Memory B cell (primary cell): ENCODE results near the gene TPCN1.

Source experiments
- ATAC-seq: fragments of 150-1000 bp; cut with Tn5 transposase; 2 replicates; pipeline ENCODE4 v1.10.0; 2021; ENCODE audit warnings: low read depth, mild to moderate bottlenecking, moderate library complexity
- DNase-seq, 2 donors: peaks; one replicate each; pipeline ENCODE4 v3.0.0; 2022; ENCODE audit warnings: low spot score in 2 of 2
- H3K27ac Mint-ChIP-seq: one replicate; pipeline ENCODE4 v1.8.0; 2022; ENCODE audit warnings: mild to moderate bottlenecking, moderate library complexity, mixed read lengths
- H3K27me3 Mint-ChIP-seq: one replicate; pipeline ENCODE4 v1.8.0; 2022; ENCODE audit warnings: mixed read lengths
- H3K36me3 Mint-ChIP-seq: one replicate; pipeline ENCODE4 v1.8.0; 2022; ENCODE audit warnings: mild to moderate bottlenecking, mixed read lengths
- H3K4me1 Mint-ChIP-seq: one replicate; pipeline ENCODE4 v1.8.0; 2022; ENCODE audit warnings: mixed read lengths
- H3K4me3 Mint-ChIP-seq: one replicate; pipeline ENCODE4 v1.8.0; 2022; ENCODE audit warnings: mild to moderate bottlenecking, moderate library complexity, mixed read lengths
- H3K9me3 Mint-ChIP-seq: one replicate; pipeline ENCODE4 v1.8.0; 2022; ENCODE audit warnings: mixed read lengths

TPCN1 gene

DNA sequence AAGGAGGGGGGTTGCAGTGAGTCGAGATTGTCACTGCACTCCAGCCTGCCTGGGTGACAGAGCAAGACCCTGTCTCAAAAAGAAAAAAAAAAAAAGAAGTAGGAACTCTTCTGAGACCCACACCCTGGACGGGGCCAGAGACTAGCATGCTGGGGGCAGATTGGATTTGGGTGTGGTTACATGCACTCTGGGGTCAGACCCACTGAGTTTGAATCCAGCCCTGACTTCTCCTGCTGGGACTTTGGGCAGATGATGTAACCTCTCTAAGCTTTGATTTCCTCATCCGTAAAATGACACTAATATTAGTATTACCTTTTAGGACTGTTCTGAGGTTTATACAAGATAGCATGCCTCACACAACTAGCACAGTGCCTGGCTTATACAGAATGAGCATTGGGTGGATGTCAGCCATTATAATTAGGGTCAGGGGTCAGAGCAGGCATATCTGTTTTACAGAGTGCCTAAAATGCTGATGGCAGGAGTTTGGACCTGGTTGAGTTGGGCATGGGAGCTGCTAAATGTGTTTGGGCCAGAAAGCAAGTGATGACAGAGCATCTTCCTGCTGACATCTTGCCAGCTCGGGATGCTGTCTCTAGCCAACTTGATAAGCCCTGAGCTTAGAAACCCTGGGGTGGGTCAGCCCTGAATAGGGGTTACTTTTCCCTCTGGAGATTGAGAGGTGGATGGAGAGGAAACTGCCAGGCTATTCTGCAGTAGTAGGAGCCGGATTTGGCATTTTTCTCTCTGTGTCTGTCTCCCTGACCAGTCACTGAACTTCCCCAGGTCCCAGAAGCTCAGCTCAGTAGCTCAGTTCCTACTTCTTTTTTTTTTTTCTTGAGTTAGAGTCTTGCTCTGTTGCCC, 15.5 kb downstream of the TPCN1 start:
- H3K4me3 Mint-ChIP-seq: no peak overlapping the region
- H3K9me3 Mint-ChIP-seq: no peaks in the 10 kb centered on the region
- H3K27me3 Mint-ChIP-seq: no peaks in the 10 kb centered on the region
- no peak for DNase-seq
- peaks cover 32% of the 10 kb centered on the region for H3K4me1 Mint-ChIP-seq
- H3K27ac Mint-ChIP-seq: peak overlapping the region; percentile 46
- no peak for ATAC-seq
- H3K36me3 Mint-ChIP-seq: peaks cover 8% of the 10 kb centered on the region

GRCh38 chr12:113237748-113238147, 16.5 kb downstream of the TPCN1 start:
- peaks cover 29% of the 10 kb centered on the region for H3K4me1 Mint-ChIP-seq
- H3K36me3 Mint-ChIP-seq: peaks cover 11% of the 10 kb centered on the region
- ATAC-seq (no peak), DNase-seq (no peak)
- H3K4me3 Mint-ChIP-seq: no peak overlapping the region
- no peaks in the 10 kb centered on the region for H3K9me3 Mint-ChIP-seq
- no peak overlapping the region for H3K27ac Mint-ChIP-seq
- no peaks in the 10 kb centered on the region for H3K27me3 Mint-ChIP-seq

GRCh38 chr12:113238309-113238708, 17.0 kb downstream of the TPCN1 start:
- ATAC-seq (no peak), DNase-seq (no peak)
- H3K4me3 Mint-ChIP-seq: no peak overlapping the region
- no peaks in the 10 kb centered on the region for H3K27me3 Mint-ChIP-seq
- no peaks in the 10 kb centered on the region for H3K9me3 Mint-ChIP-seq
- no peak overlapping the region for H3K27ac Mint-ChIP-seq
- peaks cover 12% of the 10 kb centered on the region for H3K36me3 Mint-ChIP-seq
- H3K4me1 Mint-ChIP-seq: peaks cover 24% of the 10 kb centered on the region

GRCh38 chr12:113239288-113239771, 18.1 kb downstream of the TPCN1 start:
- Mint-ChIP-seq H3K4me1 (peaks cover 21% of the 10 kb centered on the region), H3K27ac (peak overlapping the region; percentile 59), H3K27me3 (no peaks in the 10 kb centered on the region), H3K4me3 (no peak overlapping the region), H3K36me3 (peaks cover 14% of the 10 kb centered on the region), H3K9me3 (no peaks in the 10 kb centered on the region)
- DNase-seq: no peak
- ATAC-seq: no peak

GRCh38 chr12:113239811-113240331, 18.6 kb downstream of the TPCN1 start:
- peaks cover 24% of the 10 kb centered on the region for H3K4me1 Mint-ChIP-seq
- H3K36me3 Mint-ChIP-seq: peaks cover 18% of the 10 kb centered on the region
- H3K27me3 Mint-ChIP-seq: no peaks in the 10 kb centered on the region
- no peak overlapping the region for H3K4me3 Mint-ChIP-seq
- H3K27ac Mint-ChIP-seq: peak overlapping the region; percentile 59
- no peaks in the 10 kb centered on the region for H3K9me3 Mint-ChIP-seq
- ATAC-seq: no peak
- no peak for DNase-seq

GRCh38 chr12:113240395-113240794, 19.1 kb downstream of the TPCN1 start:
- DNase-seq: no peak
- peaks cover 24% of the 10 kb centered on the region for H3K4me1 Mint-ChIP-seq
- no peaks in the 10 kb centered on the region for H3K27me3 Mint-ChIP-seq
- no peaks in the 10 kb centered on the region for H3K9me3 Mint-ChIP-seq
- ATAC-seq: peak; percentile 96
- peaks cover 20% of the 10 kb centered on the region for H3K36me3 Mint-ChIP-seq
- H3K27ac Mint-ChIP-seq: peak overlapping the region; percentile 59
- no peak overlapping the region for H3K4me3 Mint-ChIP-seq

DNA sequence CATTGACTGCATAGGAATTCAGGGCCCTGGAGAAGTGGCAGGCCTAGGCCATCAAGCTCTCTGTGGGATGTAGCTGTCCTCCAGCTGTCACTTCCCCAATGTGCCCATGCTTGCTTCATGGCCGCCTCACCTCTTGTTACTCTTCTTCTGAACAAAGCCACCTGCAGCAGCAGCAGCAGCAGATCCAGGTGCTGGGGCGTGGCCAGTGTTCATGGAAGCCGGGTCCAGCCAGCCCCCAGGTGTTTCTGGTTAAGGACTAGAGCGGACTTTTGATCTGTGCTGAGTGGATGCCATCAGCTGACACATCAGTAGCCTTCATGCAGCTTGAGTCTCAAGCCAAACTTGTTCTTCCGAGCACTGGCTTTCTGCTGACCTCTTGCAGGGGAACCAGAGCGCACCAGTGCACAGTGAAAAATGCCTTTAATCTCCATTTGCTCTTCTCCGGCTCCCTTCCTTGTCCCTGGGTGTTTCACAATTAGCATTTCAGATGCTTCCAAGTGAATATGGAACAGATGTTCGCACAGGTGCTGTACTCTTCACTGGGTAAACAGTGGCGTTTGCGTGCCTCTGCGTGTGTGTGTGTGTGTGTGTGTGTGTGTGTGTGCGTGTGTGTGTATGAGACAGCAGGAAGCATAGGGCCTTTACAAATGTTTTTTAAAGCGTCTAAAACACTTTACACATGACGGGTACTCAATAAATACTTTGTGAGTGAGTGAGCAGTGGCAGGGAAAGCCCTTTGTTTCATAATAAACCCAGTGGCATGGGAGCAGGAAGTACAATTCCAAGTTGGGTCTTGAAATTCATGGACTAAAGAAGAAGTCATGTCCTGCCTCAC, 20.1 kb downstream of the TPCN1 start:
- peaks cover 18% of the 10 kb centered on the region for H3K36me3 Mint-ChIP-seq
- no peak for ATAC-seq
- no peak for DNase-seq
- H3K27ac Mint-ChIP-seq: no peak overlapping the region
- no peaks in the 10 kb centered on the region for H3K27me3 Mint-ChIP-seq
- H3K4me3 Mint-ChIP-seq: no peak overlapping the region
- H3K4me1 Mint-ChIP-seq: peaks cover 20% of the 10 kb centered on the region
- H3K9me3 Mint-ChIP-seq: no peaks in the 10 kb centered on the region

GRCh38 chr12:113242026-113242418, 20.8 kb downstream of the TPCN1 start:
- Mint-ChIP-seq H3K27ac (no peak overlapping the region), H3K27me3 (no peaks in the 10 kb centered on the region), H3K4me1 (peaks cover 20% of the 10 kb centered on the region), H3K4me3 (no peak overlapping the region), H3K36me3 (peaks cover 21% of the 10 kb centered on the region), H3K9me3 (no peaks in the 10 kb centered on the region)
- ATAC-seq: no peak
- no peak for DNase-seq

GRCh38 chr12:113242560-113242959, 21.3 kb downstream of the TPCN1 start:
- peaks cover 21% of the 10 kb centered on the region for H3K36me3 Mint-ChIP-seq
- no peak for ATAC-seq
- no peak for DNase-seq
- H3K4me3 Mint-ChIP-seq: no peak overlapping the region
- H3K4me1 Mint-ChIP-seq: peaks cover 20% of the 10 kb centered on the region
- no peaks in the 10 kb centered on the region for H3K9me3 Mint-ChIP-seq
- H3K27ac Mint-ChIP-seq: no peak overlapping the region
- no peaks in the 10 kb centered on the region for H3K27me3 Mint-ChIP-seq

- Mint-ChIP-seq H3K9me3 (no peaks in the 10 kb centered on the region), H3K4me3 (no peak overlapping the region), H3K27ac (no peak overlapping the region), H3K4me1 (peaks cover 20% of the 10 kb centered on the region), H3K36me3 (peaks cover 26% of the 10 kb centered on the region), H3K27me3 (no peaks in the 10 kb centered on the region)
- no peak for DNase-seq
- ATAC-seq: no peak
These were observed 22.8 kb downstream of the TPCN1 start for GRCh38 chr12:113244047-113244460.

DNA sequence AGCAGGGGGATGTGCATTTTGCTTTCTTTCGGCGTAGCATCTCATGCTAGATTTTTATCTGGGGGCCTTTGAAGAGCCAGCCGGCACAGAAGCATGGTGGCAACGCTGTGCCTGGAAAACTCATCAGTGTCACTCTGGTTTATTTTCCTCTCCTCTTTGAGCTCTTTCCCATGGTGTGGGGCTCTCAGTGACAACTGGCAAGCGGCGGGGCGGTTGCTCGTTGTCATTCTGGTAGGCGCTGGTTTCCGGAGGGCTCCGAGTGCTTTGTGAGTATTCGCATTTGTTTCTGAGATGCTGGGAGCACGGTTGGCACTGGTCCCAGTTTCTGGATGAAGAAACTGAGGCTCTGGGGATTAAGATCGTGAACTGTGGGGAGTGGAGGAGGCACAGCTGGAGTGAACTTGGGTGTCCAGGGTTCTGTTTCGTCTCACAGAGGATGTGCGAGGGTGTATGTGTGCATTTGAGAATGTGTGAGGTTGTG, 23.3 kb downstream of the TPCN1 start:
- DNase-seq (no peak), ATAC-seq (no peak)
- H3K27me3 Mint-ChIP-seq: no peaks in the 10 kb centered on the region
- H3K4me1 Mint-ChIP-seq: peaks cover 18% of the 10 kb centered on the region
- H3K4me3 Mint-ChIP-seq: no peak overlapping the region
- H3K27ac Mint-ChIP-seq: no peak overlapping the region
- no peaks in the 10 kb centered on the region for H3K9me3 Mint-ChIP-seq
- H3K36me3 Mint-ChIP-seq: peaks cover 27% of the 10 kb centered on the region

GRCh38 chr12:113245695-113246477, 24.6 kb downstream of the TPCN1 start:
- H3K4me3 Mint-ChIP-seq: no peak overlapping the region
- peaks cover 7% of the 10 kb centered on the region for H3K4me1 Mint-ChIP-seq
- peaks cover 26% of the 10 kb centered on the region for H3K36me3 Mint-ChIP-seq
- H3K9me3 Mint-ChIP-seq: no peaks in the 10 kb centered on the region
- H3K27me3 Mint-ChIP-seq: no peaks in the 10 kb centered on the region
- H3K27ac Mint-ChIP-seq: no peak overlapping the region
- ATAC-seq (no peak), DNase-seq (no peak)

- no peak for DNase-seq
- peaks cover 4% of the 10 kb centered on the region for H3K4me1 Mint-ChIP-seq
- H3K27me3 Mint-ChIP-seq: no peaks in the 10 kb centered on the region
- no peaks in the 10 kb centered on the region for H3K9me3 Mint-ChIP-seq
- H3K27ac Mint-ChIP-seq: no peak overlapping the region
- H3K4me3 Mint-ChIP-seq: no peak overlapping the region
- no peak for ATAC-seq
- H3K36me3 Mint-ChIP-seq: peaks cover 30% of the 10 kb centered on the region
These were observed 25.3 kb downstream of the TPCN1 start for GRCh38 chr12:113246478-113247122.
